AG09309 (cell line): Measurements from ENCODE around the gene KAZN.

ENCODE experiments used
- DNase-seq: peaks from one replicate; pipeline ENCODE4 v3.0.0-alpha.2; 2010; ENCODE audit warnings: low read depth
- H3K4me3 ChIP-seq: 2 replicates; pipeline ENCODE4 v1.5.1; 2011; ENCODE audit warnings: mild to moderate bottlenecking, low read depth, low read length, moderate library complexity; ENCODE audit not compliant: control insufficient read depth
- TF ChIP-seq, protein P1 (sequence below): IDR thresholded peaks from 2 replicates; pipeline ENCODE4 v1.5.1; 2011; ENCODE audit warnings: mild to moderate bottlenecking, low read depth, low read length, inconsistent platforms; ENCODE audit not compliant: insufficient read depth, control insufficient read depth; ENCODE audit errors: missing control alignments

Gene KAZN

DNA sequence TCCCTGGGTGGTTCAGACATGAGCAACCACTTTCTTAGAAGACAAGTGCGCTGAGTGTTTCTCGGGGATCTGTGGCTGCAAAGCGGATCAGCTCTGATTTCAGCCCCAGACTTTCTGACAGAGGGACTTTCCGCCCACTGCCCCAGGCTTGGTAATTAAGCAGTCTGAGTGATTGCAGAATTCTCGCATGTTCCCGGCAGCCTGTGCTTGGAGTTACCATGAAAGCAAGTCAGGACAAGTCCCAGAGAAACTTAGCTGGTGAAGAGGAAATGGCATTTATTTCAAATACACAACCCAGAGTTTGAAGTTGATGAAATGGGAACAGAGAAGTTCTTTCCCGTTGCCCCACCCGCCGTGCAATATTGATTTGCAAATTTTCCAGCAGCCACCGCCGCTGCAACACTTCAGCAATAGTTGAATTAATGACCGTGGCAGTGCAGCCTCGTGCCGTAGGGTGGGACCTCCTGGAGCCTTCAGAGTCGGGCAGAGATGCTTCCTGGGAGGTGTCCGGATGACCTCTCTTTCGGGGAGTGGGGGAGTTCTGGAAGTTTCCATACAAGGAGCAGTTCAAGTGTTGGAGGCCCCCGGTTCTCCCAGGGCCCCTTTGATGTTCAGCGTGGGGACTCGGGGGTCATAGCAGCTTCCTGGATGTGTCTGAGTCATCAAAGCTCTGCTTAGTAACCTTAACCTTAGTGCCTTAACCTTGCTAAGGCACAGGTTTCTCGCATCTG is 134.7 kb downstream of the KAZN start:
- no peak overlapping the region for H3K4me3 ChIP-seq
- TF ChIP-seq, protein P1, sequence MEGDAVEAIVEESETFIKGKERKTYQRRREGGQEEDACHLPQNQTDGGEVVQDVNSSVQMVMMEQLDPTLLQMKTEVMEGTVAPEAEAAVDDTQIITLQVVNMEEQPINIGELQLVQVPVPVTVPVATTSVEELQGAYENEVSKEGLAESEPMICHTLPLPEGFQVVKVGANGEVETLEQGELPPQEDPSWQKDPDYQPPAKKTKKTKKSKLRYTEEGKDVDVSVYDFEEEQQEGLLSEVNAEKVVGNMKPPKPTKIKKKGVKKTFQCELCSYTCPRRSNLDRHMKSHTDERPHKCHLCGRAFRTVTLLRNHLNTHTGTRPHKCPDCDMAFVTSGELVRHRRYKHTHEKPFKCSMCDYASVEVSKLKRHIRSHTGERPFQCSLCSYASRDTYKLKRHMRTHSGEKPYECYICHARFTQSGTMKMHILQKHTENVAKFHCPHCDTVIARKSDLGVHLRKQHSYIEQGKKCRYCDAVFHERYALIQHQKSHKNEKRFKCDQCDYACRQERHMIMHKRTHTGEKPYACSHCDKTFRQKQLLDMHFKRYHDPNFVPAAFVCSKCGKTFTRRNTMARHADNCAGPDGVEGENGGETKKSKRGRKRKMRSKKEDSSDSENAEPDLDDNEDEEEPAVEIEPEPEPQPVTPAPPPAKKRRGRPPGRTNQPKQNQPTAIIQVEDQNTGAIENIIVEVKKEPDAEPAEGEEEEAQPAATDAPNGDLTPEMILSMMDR = no peak
- DNase-seq = peak; percentile 5

DNA sequence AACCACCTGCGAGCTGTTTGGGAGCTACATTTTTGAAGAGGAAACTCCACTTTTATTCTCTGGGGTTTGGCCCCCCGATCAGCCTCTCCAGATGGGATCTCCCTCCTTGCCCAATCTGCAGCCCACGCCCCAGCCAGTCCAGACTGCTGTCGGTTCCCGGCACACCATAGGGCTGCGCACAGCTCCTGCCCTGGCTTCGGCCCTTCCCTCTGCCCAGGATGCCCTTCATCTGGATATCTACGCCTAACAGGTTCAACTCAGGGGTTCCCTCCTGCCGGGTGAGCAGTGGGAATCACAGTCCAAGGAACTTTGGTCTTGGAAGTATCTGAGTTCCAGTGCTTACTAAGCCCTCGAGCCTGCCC is 135.3 kb downstream of the KAZN start:
- no peak overlapping the region for H3K4me3 ChIP-seq
- no peak for DNase-seq
- TF ChIP-seq, protein P1 = no peak

DNA sequence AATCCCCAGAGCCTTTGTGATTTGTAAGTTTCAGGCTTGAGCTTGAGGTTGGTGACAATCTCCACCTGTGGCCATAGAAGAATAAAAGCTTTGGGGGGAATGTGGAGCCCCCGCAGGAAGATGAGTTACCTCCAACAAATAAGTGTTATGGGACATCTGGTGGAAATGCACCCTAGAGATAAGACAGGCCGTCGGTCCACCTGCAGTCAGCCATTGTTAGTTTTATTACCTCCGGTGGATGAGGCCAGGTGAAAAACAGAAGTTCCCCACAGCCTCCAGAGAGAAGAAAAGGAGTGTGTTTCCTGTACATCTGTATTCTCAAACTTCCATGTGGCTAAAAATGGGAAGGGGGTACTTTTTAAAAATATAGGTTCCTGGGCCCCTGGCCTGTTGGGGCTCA is 137.4 kb downstream of the KAZN start:
- no peak overlapping the region for H3K4me3 ChIP-seq
- TF ChIP-seq, protein P1 = no peak
- no peak for DNase-seq

DNA sequence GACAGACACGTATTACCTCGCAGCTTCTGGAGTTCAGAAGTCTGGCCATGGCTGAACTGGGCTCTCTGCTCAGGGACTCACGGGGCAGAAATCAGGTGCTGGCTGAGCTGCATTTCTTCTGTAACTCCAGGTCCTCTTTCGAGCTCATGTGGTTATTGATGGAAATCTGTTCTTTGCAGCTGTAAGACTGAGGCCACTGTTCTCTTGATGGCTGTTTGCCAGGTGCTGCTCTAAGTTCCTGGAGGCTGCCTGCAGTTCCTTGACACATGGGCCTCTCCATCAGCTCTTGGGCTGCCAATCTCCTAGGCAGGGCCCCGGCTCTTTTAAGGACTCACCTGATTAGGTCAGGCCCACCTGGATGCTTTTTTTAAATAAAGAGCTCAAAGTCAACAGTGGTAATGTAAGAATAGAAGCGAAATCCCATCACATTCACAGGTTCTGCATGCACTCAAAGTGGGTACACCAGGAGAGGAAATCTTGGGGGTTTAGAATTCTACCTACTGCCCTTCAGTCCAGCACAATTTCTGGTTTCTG is 139.1 kb downstream of the KAZN start:
- DNase-seq = no peak
- TF ChIP-seq, protein P1 = no peak
- H3K4me3 ChIP-seq = no peak overlapping the region

DNA sequence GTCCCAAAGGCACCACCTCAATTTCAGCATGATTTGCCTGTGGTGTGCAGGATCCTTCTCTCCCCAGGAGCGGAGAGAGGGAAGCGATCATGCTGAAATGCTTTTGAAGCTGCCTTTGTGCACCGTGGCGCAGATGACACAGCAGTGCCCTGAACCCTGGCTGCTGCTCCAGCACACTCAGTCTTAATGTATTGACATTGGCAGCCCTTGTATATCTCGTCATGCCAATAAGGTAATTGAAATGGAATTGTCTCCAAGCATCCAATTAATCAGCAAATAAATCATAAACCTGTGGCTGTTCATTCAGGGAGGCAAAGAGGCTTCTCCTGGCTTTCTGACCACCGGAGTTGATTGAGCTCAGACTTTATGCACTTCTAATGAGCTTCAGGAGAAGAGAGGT is 139.8 kb downstream of the KAZN start:
- H3K4me3 ChIP-seq = no peak overlapping the region
- DNase-seq = no peak
- TF ChIP-seq, protein P1 = no peak

DNA sequence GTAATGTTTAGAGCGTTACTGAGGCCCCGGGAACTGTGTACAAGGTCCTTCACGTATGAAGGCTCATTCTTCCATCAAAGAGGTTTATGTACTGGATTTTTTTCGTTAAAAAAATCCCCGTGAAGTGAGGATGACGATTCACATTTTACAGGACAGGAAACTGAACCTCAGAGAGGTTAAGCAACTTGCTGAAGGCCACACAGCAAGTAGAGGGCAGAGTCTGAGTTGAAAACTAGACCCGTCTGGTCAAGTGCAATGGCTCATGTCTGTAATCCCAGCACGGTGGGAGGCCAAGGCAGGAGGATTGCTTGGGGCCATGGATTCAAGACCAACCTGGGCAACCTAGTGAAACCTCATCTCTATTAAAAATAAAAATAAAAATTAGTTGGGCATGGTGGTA is 140.2 kb downstream of the KAZN start:
- TF ChIP-seq, protein P1 = no peak
- DNase-seq = no peak
- H3K4me3 ChIP-seq = no peak overlapping the region
